Keratinocyte (primary cell): ENCODE measurements around the gene ATP13A1. TPM values are rescaled to one million over a fixed set of nuclear protein-coding genes. Genes with fewer than 3 reads are reported as not detected.
"Not testable (repeated sequence)": the region's sequence is repeated elsewhere in the genome, so short reads cannot be mapped to it uniquely, and the experiment has no call there.

Source experiments
- DNase-seq: peaks from one replicate; pipeline ENCODE4 v3.0.0-alpha.2; 2011; ENCODE audit warnings: low read depth, missing footprints, low spot score
- FAIRE-seq: peaks from 2 replicates; lab custom pipeline; 2011; peaks lifted over from hg19 to GRCh38; lab: Jason Lieb, UNC
- H2AFZ ChIP-seq: 2 replicates; pipeline ENCODE4 v1.6.0; 2012; ENCODE audit warnings: low read length, control low read depth, inconsistent platforms; ENCODE audit not compliant: control insufficient read depth
- H3K27ac ChIP-seq: 2 replicates; pipeline ENCODE4 v1.5.1; 2011; ENCODE audit warnings: low read length; ENCODE audit not compliant: control insufficient read depth, insufficient read depth
- H3K27me3 ChIP-seq: 3 replicates; pipeline ENCODE4 v1.6.0; 2011; ENCODE audit warnings: low read length; ENCODE audit not compliant: control insufficient read depth, insufficient read depth; ENCODE audit errors: extremely low read depth
- H3K36me3 ChIP-seq, 2 experiments: 2 replicates in 1 of 2; 3 replicates in 1 of 2; pipeline ENCODE4 v1.5.1; 2011; ENCODE audit warnings: low read length in 2 of 2, mild to moderate bottlenecking in 1 of 2; ENCODE audit not compliant: control insufficient read depth in 2 of 2, insufficient read depth in 2 of 2; ENCODE audit errors: extremely low read depth in 1 of 2
- H3K4me1 ChIP-seq: 3 replicates; pipeline ENCODE4 v1.5.1; 2011; ENCODE audit warnings: low read length; ENCODE audit not compliant: control insufficient read depth, insufficient read depth; ENCODE audit errors: extremely low read depth
- H3K4me2 ChIP-seq: 3 replicates; pipeline ENCODE4 v1.6.0; 2011; ENCODE audit warnings: low read depth, low read length; ENCODE audit not compliant: control insufficient read depth, insufficient read depth; ENCODE audit errors: extremely low read depth
- H3K4me3 ChIP-seq, 3 experiments: fragments of 200-600 bp in 1 of 3; sonication (generic) in 1 of 3; 2 replicates in 2 of 3; 3 replicates in 1 of 3; pipeline ENCODE4 v1.5.1; 2011 to 2016; ENCODE audit warnings: low read length in 3 of 3, mild to moderate bottlenecking in 3 of 3, control low read depth in 2 of 3, inconsistent platforms in 1 of 3, low read depth in 1 of 3, mixed read lengths in 1 of 3, mixed run types in 1 of 3, moderate library complexity in 1 of 3; ENCODE audit not compliant: control insufficient read depth in 2 of 3, insufficient read depth in 2 of 3; ENCODE audit errors: extremely low read depth in 1 of 3
- H3K79me2 ChIP-seq: 2 replicates; pipeline ENCODE4 v1.6.0; 2012; ENCODE audit warnings: low read length; ENCODE audit not compliant: control insufficient read depth, insufficient read depth
- H3K9ac ChIP-seq: 3 replicates; pipeline ENCODE4 v1.6.0; 2011; ENCODE audit warnings: low read length; ENCODE audit not compliant: control insufficient read depth, insufficient read depth; ENCODE audit errors: extremely low read depth
- H3K9me1 ChIP-seq: 3 replicates; pipeline ENCODE4 v1.6.0; 2011; ENCODE audit warnings: low read length; ENCODE audit not compliant: control insufficient read depth, insufficient read depth; ENCODE audit errors: extremely low read depth
- H3K9me3 ChIP-seq: 2 replicates; pipeline ENCODE4 v1.5.1; 2012; ENCODE audit warnings: low read depth, low read length; ENCODE audit not compliant: control insufficient read depth
- H4K20me1 ChIP-seq: 3 replicates; pipeline ENCODE4 v1.6.0; 2011; ENCODE audit warnings: low read length; ENCODE audit not compliant: control insufficient read depth, insufficient read depth; ENCODE audit errors: extremely low read depth
- EZH2 ChIP-seq: IDR thresholded peaks from one replicate; pipeline ENCODE4 v1.6.1; 2012; ENCODE audit warnings: inconsistent platforms, mild to moderate bottlenecking, low read length, moderate library complexity
- dilution Hi-C: fragments of 300-500 bp; cut with MboI; formaldehyde crosslinking; loops from one replicate; pipeline ENCODE4 v1.7.0; 2020; ENCODE audit warnings: low sequenced_read_pairs; ENCODE audit not compliant: extremely low pct_ligation_motif_present
- polyA plus RNA-seq, 5 experiments: library from polyadenylated mRNA; depleted of rRNA in 3 of 5; stranded (reverse) in 3 of 5; stranded (forward) in 1 of 5; unstranded in 1 of 5; fragments of >200 nt; gene quantifications; 1 replicate in 1 of 5; 2 replicates in 3 of 5; 3 replicates in 1 of 5; pipeline versions ENCODE4 v1.2.1 to v1.2.3, GENCODE V29; 2011 to 2012; ENCODE audit warnings: missing spikeins in 2 of 5, low read depth in 1 of 5, low replicate concordance in 1 of 5
- TF ChIP-seq, protein P1 (sequence below), 3 experiments: IDR thresholded peaks in 1 of 3; conservative IDR thresholded peaks in 1 of 3; optimal IDR thresholded peaks in 1 of 3; 2 replicates in 2 of 3; 3 replicates in 1 of 3; pipeline versions ENCODE3 to v1.5.1; 2011; ENCODE audit warnings: low read length in 3 of 3, mild to moderate bottlenecking in 3 of 3, moderate library complexity in 2 of 3, control low read depth in 1 of 3, inconsistent platforms in 1 of 3; ENCODE audit not compliant: insufficient read depth in 2 of 3; ENCODE audit errors: extremely low read depth in 1 of 3

ATP13A1 gene
- polyA plus RNA-seq, 1 donor (not counting 4 experiments of a cell fraction or from before 2014, with no cell fraction given): 9.8 TPM

DNA sequence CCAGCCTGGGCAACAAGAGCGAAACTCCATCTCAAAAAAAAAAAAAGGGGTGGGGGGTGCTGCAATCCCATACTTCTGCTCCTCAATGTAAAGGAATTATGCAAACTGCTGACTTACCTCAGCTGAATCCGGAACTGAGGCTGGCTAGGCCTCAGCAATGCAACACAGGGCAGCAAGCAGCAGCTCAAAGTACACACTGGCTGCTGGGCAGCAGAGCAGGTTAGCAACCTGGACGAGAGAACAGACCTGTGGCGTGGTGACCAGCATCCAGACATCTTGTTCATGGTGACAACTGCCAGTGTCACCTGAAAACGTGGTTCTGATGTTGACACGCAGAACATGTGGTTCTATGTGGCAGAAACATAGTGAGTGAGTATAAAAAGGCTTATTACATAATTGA is 41.4 kb upstream of the ATP13A1 start:
- H3K4me2 ChIP-seq: no peak overlapping the region
- TF ChIP-seq, protein P1, sequence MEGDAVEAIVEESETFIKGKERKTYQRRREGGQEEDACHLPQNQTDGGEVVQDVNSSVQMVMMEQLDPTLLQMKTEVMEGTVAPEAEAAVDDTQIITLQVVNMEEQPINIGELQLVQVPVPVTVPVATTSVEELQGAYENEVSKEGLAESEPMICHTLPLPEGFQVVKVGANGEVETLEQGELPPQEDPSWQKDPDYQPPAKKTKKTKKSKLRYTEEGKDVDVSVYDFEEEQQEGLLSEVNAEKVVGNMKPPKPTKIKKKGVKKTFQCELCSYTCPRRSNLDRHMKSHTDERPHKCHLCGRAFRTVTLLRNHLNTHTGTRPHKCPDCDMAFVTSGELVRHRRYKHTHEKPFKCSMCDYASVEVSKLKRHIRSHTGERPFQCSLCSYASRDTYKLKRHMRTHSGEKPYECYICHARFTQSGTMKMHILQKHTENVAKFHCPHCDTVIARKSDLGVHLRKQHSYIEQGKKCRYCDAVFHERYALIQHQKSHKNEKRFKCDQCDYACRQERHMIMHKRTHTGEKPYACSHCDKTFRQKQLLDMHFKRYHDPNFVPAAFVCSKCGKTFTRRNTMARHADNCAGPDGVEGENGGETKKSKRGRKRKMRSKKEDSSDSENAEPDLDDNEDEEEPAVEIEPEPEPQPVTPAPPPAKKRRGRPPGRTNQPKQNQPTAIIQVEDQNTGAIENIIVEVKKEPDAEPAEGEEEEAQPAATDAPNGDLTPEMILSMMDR (optimal IDR thresholded peaks at IDR 0.05 in 1 of 3, IDR thresholded peaks at IDR 0.05 in 1 of 3, conservative IDR thresholded peaks at IDR 0.05 in 1 of 3; ENCODE audit: extremely low read depth in 1 of 3, insufficient read depth in 2 of 3, low read length in 3 of 3): no peak
- TF ChIP-seq EZH2: no peak
- dilution Hi-C loops: no loop called here
- H2AFZ ChIP-seq: no peak overlapping the region
- H4K20me1 ChIP-seq: no peaks in the 10 kb centered on the region
- DNase-seq (no peak), FAIRE-seq (no peak)
- H3K4me3 ChIP-seq: no peak overlapping the region
- no peaks in the 10 kb centered on the region for H3K9me1 ChIP-seq
- peaks cover 29% of the 10 kb centered on the region for H3K9me3 ChIP-seq
- H3K4me1 ChIP-seq: no peaks in the 10 kb centered on the region
- H3K79me2 ChIP-seq: no peaks in the 10 kb centered on the region
- no peak overlapping the region for H3K27ac ChIP-seq
- H3K36me3 ChIP-seq: no peaks in the 10 kb centered on the region
- no peaks in the 10 kb centered on the region for H3K27me3 ChIP-seq
- H3K9ac ChIP-seq: no peak overlapping the region

DNA sequence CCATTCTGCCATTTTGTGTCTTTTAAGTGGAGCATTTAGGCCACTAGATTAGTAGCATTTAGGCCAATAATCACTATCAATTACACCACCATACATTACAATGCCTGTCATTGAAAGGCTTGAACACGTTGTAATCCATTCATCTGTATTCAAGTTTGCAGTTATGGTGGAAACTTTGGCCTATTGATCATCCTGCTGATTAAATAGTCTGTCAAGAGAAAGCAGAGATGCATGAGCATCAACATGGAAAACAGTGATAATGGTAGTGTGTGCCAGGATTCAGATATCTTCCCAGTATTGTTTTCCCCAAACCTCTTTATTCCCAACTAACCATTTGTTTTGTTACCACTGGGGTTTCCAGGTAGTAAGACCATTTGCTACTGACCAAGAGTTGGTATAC is 37.0 kb upstream of the ATP13A1 start:
- H3K27ac ChIP-seq, H3K9ac ChIP-seq, H3K36me3 ChIP-seq, H3K79me2 ChIP-seq, dilution Hi-C loops, FAIRE-seq, H3K27me3 ChIP-seq, H3K9me3 ChIP-seq, H3K4me1 ChIP-seq, H2AFZ ChIP-seq, H3K4me2 ChIP-seq, DNase-seq, H3K4me3 ChIP-seq, H4K20me1 ChIP-seq, H3K9me1 ChIP-seq: not testable (repeated sequence)

DNA sequence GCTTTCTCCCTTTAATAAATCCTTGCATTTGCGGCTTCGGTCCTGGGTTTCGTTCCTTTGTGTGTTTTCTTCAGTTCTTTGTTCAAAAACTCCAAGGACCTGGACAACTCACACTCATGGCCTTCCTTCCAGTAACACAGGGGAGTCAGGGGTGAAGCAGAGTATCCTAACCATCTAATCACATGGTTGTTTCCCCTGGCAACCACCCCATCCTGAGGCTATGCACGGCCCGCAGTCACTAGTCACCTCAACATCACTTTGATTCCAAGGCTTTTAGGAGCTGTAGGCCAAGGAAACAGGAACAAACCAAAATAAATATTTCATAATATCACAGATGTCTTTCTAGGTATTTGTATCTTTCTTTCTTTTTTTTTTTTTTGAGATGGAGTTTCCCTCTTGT is 34.1 kb upstream of the ATP13A1 start:
- Histone ChIP-seq H3K9me3 (no peaks in the 10 kb centered on the region), H3K36me3 (no peaks in the 10 kb centered on the region), H4K20me1 (no peaks in the 10 kb centered on the region), H3K4me3 (no peak overlapping the region), H3K9me1 (no peaks in the 10 kb centered on the region), H3K79me2 (no peaks in the 10 kb centered on the region), H2AFZ (no peak overlapping the region), H3K27ac (no peak overlapping the region), H3K4me2 (no peak overlapping the region), H3K9ac (no peak overlapping the region), H3K27me3 (no peaks in the 10 kb centered on the region), H3K4me1 (no peaks in the 10 kb centered on the region)
- no peak for FAIRE-seq
- TF ChIP-seq EZH2: no peak
- TF ChIP-seq, protein P1 (optimal IDR thresholded peaks at IDR 0.05 in 1 of 3, IDR thresholded peaks at IDR 0.05 in 1 of 3, conservative IDR thresholded peaks at IDR 0.05 in 1 of 3; ENCODE audit: extremely low read depth in 1 of 3, insufficient read depth in 2 of 3, low read length in 3 of 3): no peak
- no peak for DNase-seq
- dilution Hi-C loops: no loop called here
